Raji (cell line): ENCODE data around the gene PYGB.

Experiments used
- POLR2A ChIP-seq: IDR thresholded peaks from 2 replicates; pipeline ENCODE4 v1.6.1; 2011; ENCODE audit warnings: low read depth, low read length, control low read depth; ENCODE audit not compliant: insufficient read depth

PYGB gene

DNA sequence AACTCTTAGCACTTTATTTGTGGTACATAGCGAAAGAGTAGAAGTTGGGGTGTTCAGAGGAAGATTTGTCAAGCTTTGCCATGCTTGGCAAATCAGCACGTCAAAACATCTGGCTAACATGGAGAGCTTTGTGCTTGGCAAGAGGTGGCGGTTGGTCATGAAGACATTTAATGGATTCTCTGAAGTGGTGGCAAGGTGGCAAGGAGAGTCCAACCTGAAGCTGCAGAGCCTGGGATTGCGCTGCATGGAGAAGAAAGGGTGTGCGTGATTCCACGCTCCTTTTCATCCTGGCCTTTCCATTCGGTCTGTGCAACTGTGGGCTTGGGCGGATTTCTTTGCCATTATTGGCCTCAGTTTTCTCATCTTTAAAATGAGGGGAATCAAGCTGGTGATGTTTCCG is 3.1 kb downstream of the PYGB start:
- no peak for TF ChIP-seq POLR2A

DNA sequence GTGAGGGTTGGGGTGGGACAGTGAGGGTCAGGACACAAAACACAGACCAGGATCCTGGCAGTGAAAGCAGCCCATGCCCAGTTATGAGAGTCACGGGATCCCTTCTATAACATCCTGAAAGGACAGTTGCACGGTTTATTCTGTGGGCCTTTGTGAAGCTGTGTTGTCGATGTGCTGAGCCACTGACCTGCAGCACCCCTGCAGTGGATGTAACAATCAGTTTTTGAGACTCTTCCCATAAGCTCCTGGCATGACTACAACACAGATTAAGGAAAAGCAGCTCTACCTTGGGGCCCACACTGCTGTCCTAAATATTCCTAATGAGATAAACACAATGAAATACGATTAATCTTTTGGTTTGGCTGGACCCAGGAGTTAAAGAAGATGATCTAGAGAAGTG is 3.7 kb downstream of the PYGB start:
- TF ChIP-seq POLR2A, result no peak

DNA sequence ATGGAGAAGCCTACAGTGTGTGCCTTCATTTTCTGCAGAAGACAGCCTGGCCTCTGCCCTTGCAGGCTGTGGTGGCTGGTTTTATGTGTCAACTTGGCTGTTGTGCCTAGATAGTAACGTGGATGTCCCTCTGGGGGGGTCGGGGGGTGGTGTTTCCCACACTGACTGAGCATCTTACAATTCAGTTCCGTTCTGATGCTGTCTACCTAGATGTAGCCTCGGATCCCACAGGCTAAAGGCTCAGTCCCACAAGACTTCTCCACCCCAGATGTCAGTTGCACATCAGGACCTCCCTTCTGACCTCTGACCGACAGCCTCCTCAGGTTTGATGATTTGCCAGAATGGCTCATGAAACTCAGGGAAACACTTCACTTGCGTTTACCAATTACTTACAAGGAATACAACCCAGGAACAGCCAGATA is 4.4 kb downstream of the PYGB start:
- no peak for TF ChIP-seq POLR2A

DNA sequence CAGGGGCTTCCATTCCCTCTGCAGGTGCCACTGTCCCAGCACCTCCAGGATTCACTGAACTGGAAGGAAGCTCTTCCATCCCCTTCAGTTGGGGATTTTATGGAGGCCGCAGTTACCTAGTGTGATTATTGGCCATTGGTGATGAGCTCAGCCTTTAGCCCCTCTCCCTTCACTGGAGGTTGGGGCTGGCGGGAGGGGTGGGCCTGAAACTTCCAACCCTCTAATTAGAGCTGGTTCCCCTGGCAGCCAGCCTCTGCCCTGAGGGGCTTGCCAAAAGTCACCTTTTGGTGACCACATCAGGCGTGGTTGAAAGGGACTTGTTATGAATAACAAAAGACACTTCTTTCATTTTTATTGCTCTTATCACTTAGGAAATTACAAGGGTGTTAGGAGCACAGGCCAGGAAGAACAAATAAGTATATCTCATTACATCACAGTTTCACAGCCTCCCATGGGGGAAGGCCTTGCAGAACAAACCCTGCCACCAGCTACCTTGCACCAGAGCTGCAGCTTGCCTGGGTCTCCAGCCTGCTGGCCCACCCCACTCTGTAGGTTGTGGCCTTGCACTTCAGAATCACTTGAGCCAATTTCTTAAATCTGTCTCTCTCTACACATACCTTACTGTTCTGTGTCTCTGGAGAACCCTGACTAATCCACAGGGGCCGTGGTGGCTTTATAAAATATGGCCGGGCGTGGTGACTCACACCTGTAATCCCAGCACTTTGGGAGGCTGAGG is 5.0 kb downstream of the PYGB start:
- TF ChIP-seq POLR2A, result no peak

- no peak for TF ChIP-seq POLR2A
These were observed 5.9 kb downstream of the PYGB start for GRCh38 chr20:25253606-25254275.

- TF ChIP-seq POLR2A, result no peak
These were observed 6.7 kb downstream of the PYGB start for GRCh38 chr20:25254571-25254970.

GRCh38 chr20:25254986-25255680 is 7.2 kb downstream of the PYGB start:
- no peak for TF ChIP-seq POLR2A

DNA sequence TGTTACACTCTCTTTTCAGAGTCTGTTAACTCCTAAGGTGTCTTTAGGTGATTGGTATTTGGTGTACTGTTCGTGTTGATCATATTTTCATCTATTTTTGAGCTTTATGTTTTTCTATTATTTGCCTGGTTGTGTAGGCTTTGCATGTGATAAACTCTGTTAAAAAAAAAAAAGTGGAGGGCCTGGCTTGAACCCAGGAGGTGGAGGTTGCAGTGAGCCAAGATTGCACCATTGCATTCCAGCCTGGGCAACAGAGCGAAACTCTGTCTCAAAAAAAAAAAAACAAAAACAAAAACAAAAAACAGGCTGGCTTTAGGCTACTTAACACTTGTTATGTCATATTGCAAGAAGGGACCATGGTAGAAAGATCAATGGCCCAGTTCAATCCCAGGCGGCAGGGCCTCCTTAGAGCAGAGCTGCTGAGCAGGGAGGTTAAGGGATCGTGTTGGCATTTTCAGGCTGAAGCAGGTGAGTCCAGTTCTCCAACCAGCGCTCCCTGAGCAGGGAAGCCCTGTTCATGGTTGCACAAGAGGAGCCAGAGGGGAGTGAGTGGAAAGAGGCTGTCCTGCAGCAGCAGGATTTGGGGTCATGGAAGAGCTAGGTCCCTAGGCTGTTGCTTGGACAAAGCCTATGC is 8.5 kb downstream of the PYGB start:
- TF ChIP-seq POLR2A, result no peak

DNA sequence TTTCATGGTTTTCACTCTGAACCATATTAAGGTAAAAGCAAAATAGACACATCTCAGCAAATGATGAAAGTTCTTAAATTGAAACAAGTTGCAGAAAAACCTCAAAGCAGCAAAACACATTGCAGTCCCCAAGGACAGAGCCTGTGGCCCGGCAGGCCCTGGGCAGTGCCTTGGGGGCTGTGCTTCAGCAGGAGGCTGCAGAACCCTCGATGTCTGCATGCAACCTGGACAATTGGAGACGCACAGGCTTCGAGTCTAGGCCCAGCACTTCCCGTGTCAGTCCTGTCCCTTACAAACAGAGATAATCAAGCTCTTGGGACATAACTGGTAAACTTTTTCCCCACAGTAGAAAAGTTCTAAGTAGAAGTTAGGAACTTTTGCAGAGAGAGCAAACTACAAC is 9.2 kb downstream of the PYGB start:
- no peak for TF ChIP-seq POLR2A

- TF ChIP-seq POLR2A, result no peak
These were observed 10.0 kb downstream of the PYGB start for GRCh38 chr20:25257756-25258475.

GRCh38 chr20:25258476-25258805 is 10.6 kb downstream of the PYGB start:
- TF ChIP-seq POLR2A, result no peak

DNA sequence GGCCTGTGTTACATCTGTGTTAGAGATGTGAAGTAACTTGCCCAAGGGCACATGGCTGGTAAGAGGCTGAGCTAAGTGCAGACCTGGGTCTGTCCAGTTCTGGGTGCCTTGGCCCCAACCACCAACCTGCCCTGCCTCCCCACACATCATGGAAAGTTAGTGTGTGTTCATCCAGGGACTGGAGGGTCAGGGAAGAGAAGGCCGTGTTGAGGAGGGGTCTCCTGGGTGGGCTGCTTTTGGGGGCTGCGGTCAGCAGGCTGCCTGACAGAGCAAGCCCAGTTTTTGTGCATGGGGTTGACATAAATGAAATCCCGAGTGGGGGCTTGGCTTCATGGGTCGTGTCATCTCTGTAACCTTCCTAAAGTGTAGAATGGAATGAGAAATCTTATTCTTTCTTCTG is 10.9 kb downstream of the PYGB start:
- no peak for TF ChIP-seq POLR2A

DNA sequence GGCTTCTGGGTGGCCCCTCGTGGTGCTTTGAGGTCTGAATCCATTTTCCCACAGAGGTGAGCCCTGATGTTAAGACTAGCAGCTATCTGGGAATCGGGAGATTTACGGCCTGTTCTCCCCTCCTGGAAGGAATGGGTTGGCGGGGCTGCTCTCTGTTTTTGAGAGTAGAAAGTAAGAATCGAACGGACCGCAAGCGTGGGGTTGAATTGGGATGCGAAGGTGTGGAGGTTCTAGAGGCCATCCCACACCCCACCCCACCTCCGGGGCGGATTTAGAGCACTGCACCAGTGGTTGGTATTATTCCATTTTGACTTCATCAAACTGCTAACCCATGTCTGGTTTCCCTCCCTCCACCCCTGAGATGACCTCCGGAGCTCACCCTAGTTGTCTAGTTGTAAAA is 11.5 kb downstream of the PYGB start:
- no peak for TF ChIP-seq POLR2A

DNA sequence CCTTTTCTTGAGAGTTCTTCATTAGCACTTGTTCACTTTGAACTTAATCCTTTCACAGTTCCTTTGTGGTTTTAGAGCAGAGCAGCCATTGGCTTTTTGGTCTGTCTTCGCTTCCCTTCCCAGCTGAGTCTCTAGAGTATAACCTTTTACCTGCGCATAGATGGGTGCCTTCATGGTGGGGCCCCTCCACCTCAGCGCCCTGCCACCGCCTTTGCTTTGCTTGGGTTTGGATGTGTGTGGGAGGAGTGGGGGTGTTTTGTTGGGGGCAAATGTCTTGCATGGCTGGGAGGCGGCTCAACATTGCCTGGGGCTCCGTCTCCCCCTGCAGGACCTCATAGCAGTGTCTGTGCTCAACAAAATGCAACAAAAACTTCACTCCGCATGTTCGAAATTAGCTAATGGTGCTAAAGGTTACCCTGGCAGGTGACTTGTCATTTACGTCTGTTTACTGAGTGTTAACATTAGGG is 11.9 kb downstream of the PYGB start:
- no peak for TF ChIP-seq POLR2A
